ENCODE results near the gene BLVRB.

GRCh38 chr19:40444825-40445312 lies 20.7 kb downstream of the BLVRB start:
- TF ChIP-seq CREM (CRISPR knock-in tag; IDR thresholded peaks at IDR 0.05): no peak
- no peak for TF ChIP-seq KAT7 (CRISPR knock-in tag; IDR thresholded peaks at IDR 0.05; ENCODE audit: borderline replicate concordance)
- TF ChIP-seq, protein P1, sequence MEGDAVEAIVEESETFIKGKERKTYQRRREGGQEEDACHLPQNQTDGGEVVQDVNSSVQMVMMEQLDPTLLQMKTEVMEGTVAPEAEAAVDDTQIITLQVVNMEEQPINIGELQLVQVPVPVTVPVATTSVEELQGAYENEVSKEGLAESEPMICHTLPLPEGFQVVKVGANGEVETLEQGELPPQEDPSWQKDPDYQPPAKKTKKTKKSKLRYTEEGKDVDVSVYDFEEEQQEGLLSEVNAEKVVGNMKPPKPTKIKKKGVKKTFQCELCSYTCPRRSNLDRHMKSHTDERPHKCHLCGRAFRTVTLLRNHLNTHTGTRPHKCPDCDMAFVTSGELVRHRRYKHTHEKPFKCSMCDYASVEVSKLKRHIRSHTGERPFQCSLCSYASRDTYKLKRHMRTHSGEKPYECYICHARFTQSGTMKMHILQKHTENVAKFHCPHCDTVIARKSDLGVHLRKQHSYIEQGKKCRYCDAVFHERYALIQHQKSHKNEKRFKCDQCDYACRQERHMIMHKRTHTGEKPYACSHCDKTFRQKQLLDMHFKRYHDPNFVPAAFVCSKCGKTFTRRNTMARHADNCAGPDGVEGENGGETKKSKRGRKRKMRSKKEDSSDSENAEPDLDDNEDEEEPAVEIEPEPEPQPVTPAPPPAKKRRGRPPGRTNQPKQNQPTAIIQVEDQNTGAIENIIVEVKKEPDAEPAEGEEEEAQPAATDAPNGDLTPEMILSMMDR (IDR thresholded peaks at IDR 0.05): no peak
- no peak for TF ChIP-seq SP1 (CRISPR knock-in tag; conservative IDR thresholded peaks at IDR 0.05)
- TF ChIP-seq, protein P2, sequence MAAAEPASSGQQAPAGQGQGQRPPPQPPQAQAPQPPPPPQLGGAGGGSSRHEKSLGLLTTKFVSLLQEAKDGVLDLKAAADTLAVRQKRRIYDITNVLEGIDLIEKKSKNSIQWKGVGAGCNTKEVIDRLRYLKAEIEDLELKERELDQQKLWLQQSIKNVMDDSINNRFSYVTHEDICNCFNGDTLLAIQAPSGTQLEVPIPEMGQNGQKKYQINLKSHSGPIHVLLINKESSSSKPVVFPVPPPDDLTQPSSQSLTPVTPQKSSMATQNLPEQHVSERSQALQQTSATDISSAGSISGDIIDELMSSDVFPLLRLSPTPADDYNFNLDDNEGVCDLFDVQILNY (CRISPR knock-in tag; IDR thresholded peaks at IDR 0.05): no peak
- TF ChIP-seq, protein P3, sequence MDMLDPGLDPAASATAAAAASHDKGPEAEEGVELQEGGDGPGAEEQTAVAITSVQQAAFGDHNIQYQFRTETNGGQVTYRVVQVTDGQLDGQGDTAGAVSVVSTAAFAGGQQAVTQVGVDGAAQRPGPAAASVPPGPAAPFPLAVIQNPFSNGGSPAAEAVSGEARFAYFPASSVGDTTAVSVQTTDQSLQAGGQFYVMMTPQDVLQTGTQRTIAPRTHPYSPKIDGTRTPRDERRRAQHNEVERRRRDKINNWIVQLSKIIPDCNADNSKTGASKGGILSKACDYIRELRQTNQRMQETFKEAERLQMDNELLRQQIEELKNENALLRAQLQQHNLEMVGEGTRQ (CRISPR knock-in tag; IDR thresholded peaks at IDR 0.05): no peak
- TF ChIP-seq, protein P4, sequence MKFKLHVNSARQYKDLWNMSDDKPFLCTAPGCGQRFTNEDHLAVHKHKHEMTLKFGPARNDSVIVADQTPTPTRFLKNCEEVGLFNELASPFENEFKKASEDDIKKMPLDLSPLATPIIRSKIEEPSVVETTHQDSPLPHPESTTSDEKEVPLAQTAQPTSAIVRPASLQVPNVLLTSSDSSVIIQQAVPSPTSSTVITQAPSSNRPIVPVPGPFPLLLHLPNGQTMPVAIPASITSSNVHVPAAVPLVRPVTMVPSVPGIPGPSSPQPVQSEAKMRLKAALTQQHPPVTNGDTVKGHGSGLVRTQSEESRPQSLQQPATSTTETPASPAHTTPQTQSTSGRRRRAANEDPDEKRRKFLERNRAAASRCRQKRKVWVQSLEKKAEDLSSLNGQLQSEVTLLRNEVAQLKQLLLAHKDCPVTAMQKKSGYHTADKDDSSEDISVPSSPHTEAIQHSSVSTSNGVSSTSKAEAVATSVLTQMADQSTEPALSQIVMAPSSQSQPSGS (CRISPR knock-in tag; IDR thresholded peaks at IDR 0.05; ENCODE audit: borderline replicate concordance, low read depth): no peak
- TF ChIP-seq, protein P5, sequence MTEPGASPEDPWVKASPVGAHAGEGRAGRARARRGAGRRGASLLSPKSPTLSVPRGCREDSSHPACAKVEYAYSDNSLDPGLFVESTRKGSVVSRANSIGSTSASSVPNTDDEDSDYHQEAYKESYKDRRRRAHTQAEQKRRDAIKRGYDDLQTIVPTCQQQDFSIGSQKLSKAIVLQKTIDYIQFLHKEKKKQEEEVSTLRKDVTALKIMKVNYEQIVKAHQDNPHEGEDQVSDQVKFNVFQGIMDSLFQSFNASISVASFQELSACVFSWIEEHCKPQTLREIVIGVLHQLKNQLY (CRISPR knock-in tag; IDR thresholded peaks at IDR 0.05): no peak
- TF ChIP-seq NFE2L1 (CRISPR knock-in tag; IDR thresholded peaks at IDR 0.05): no peak
- no peak for TF ChIP-seq NR3C1 (CRISPR knock-in tag; conservative IDR thresholded peaks at IDR 0.05; ENCODE audit: low read depth)
- TF ChIP-seq CREB1 (CRISPR knock-in tag; IDR thresholded peaks at IDR 0.05): no peak
- TF ChIP-seq ELF4 (CRISPR knock-in tag; IDR thresholded peaks at IDR 0.05; ENCODE audit: low read depth): no peak
- TF ChIP-seq ATF1 (CRISPR knock-in tag; IDR thresholded peaks at IDR 0.05): no peak
- no peak for TF ChIP-seq GTF2I (CRISPR knock-in tag; conservative IDR thresholded peaks at IDR 0.05)
